Measurements from ENCODE around the gene MAN1A2. TPM values are rescaled to one million over a fixed set of nuclear protein-coding genes. Genes with fewer than 3 reads are reported as not detected.

Gene MAN1A2
- polyA plus RNA-seq, 1 donor from 2014 or later: 25.0 TPM

DNA sequence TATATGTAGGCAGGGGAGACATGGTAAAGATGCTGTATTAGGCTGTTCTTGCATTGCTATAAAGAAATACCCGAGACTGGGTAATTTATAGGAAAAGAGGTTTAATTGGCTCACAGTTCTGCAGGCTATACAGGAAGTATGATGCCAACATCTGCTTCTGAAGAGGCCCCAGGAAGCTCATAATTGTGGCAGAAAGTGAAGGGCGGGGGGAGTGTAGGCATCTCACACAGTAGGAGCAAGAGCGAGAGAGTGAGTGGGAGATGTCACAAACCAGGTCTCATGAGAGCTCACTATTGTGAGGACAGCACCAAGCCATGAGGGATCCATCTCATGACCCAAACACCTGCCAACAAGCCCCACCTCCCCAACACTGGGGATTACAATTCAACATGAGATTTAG, 21.1 kb downstream of the MAN1A2 start:
- H3K9me2 ChIP-seq (ENCODE audit: insufficient read depth, low read length): no peaks in the 10 kb centered on the region
- no peak overlapping the region for H3K4me2 ChIP-seq (ENCODE audit: low read length)
- no peaks in the 10 kb centered on the region for H4K20me1 ChIP-seq (ENCODE audit: insufficient read depth)
- H3K9me3 ChIP-seq (ENCODE audit: low read length): no peaks in the 10 kb centered on the region
- peaks cover 63% of the 10 kb centered on the region for H3K79me2 ChIP-seq (replicated peaks; ENCODE audit: insufficient read depth, low read length)
- no peaks in the 10 kb centered on the region for H3K27me3 ChIP-seq (ENCODE audit: insufficient read depth, low read depth, low read length)
- TF ChIP-seq, protein P1, sequence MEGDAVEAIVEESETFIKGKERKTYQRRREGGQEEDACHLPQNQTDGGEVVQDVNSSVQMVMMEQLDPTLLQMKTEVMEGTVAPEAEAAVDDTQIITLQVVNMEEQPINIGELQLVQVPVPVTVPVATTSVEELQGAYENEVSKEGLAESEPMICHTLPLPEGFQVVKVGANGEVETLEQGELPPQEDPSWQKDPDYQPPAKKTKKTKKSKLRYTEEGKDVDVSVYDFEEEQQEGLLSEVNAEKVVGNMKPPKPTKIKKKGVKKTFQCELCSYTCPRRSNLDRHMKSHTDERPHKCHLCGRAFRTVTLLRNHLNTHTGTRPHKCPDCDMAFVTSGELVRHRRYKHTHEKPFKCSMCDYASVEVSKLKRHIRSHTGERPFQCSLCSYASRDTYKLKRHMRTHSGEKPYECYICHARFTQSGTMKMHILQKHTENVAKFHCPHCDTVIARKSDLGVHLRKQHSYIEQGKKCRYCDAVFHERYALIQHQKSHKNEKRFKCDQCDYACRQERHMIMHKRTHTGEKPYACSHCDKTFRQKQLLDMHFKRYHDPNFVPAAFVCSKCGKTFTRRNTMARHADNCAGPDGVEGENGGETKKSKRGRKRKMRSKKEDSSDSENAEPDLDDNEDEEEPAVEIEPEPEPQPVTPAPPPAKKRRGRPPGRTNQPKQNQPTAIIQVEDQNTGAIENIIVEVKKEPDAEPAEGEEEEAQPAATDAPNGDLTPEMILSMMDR (IDR thresholded peaks at IDR 0.05; ENCODE audit: poor library complexity, severe bottlenecking): no peak
- TF ChIP-seq MXI1 (conservative IDR thresholded peaks at IDR 0.05; ENCODE audit: poor library complexity, severe bottlenecking): no peak
- no peak for TF ChIP-seq EP300 (conservative IDR thresholded peaks at IDR 0.05; ENCODE audit: poor library complexity, severe bottlenecking)
- TF ChIP-seq POLR2AphosphoS5 (IDR thresholded peaks at IDR 0.05): no peak
- no peaks in the 10 kb centered on the region for H3K36me3 ChIP-seq (ENCODE audit: insufficient read depth, low read length)
- no peak overlapping the region for H3K4me3 ChIP-seq (ENCODE audit: low read length)
- H3F3A ChIP-seq (ENCODE audit: insufficient read depth, low read length, poor library complexity, severe bottlenecking): no peaks in the 10 kb centered on the region
- H3K27ac ChIP-seq (ENCODE audit: low read length): no peak overlapping the region
- no peak overlapping the region for H2AFZ ChIP-seq (ENCODE audit: low read depth, low read length)
- H3K9ac ChIP-seq (ENCODE audit: low read length): no peak overlapping the region

- Histone ChIP-seq H4K20me1 (ENCODE audit: insufficient read depth) (no peaks in the 10 kb centered on the region), H3K9ac (ENCODE audit: low read length) (no peak overlapping the region), H3K79me2 (replicated peaks; ENCODE audit: insufficient read depth, low read length) (peaks cover 54% of the 10 kb centered on the region)
Measured at GRCh38 chr1:117389284-117389683, 22.0 kb downstream of the MAN1A2 start.

More at GRCh38 chr1:117389284-117389683, 22.0 kb downstream of the MAN1A2 start:
- H3K36me3 ChIP-seq (ENCODE audit: insufficient read depth, low read length): no peaks in the 10 kb centered on the region
- TF ChIP-seq RAD21 (conservative IDR thresholded peaks at IDR 0.05) (no peak), MXI1 (conservative IDR thresholded peaks at IDR 0.05; ENCODE audit: poor library complexity, severe bottlenecking) (no peak), SMC3 (conservative IDR thresholded peaks at IDR 0.05; ENCODE audit: poor library complexity) (no peak), EP300 (conservative IDR thresholded peaks at IDR 0.05; ENCODE audit: poor library complexity, severe bottlenecking) (no peak), POLR2AphosphoS5 (IDR thresholded peaks at IDR 0.05) (no peak), TAF1 (IDR thresholded peaks at IDR 0.05; ENCODE audit: low read depth) (no peak), EZH2 (IDR thresholded peaks at IDR 0.05; ENCODE audit: borderline replicate concordance, insufficient read depth, low read length, poor library complexity, severe bottlenecking) (no peak), REST (IDR thresholded peaks at IDR 0.05; ENCODE audit: borderline replicate concordance) (no peak)
- TF ChIP-seq, protein P1 (IDR thresholded peaks at IDR 0.05; ENCODE audit: poor library complexity, severe bottlenecking): no peak
- H3K9me2 ChIP-seq (ENCODE audit: insufficient read depth, low read length): no peaks in the 10 kb centered on the region
- no peaks in the 10 kb centered on the region for H3K9me3 ChIP-seq (ENCODE audit: low read length)
- no peak overlapping the region for H3K27ac ChIP-seq (ENCODE audit: low read length)
- H3K4me2 ChIP-seq (ENCODE audit: low read length): no peak overlapping the region
- H3K4me3 ChIP-seq (ENCODE audit: low read length): no peak overlapping the region
- H3F3A ChIP-seq (ENCODE audit: insufficient read depth, low read length, poor library complexity, severe bottlenecking): no peaks in the 10 kb centered on the region
- H2AFZ ChIP-seq (ENCODE audit: low read depth, low read length): no peak overlapping the region
- no peaks in the 10 kb centered on the region for H3K27me3 ChIP-seq (ENCODE audit: insufficient read depth, low read depth, low read length)
